ENCODE data around the gene MVB12B. TPM values are rescaled to one million over a fixed set of nuclear protein-coding genes. Genes with fewer than 3 reads are reported as not detected.

The MVB12B gene
- polyA plus RNA-seq, 1 donor, result 16.5 TPM

DNA sequence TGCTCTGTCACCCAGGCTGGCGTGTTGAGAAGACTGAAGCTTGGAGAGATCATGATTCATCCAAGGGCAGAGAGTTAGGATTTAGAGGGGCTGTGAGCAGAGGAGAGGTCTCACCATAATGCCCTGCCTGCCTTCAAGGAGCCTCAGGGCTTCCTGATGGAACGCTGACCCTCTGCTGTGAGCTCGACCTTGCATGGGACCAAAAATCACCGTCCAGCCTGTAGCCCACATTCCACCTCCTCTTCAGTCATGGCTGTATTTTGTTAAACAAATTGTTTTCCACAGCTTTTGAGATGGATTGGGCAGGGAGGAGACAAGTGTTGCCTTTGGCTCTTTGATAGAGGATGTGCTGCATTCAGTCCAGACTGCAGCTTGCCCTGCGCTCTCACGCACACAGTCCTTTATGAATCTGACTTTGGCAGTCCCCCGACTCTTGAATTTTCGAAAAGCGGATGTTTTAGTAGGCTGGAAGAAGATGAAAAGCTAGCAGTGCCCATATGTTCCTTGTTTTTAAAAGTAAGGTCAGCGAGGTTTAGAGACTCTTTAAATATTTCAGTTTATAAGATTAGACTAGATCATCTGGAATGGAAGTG lies 79.5 kb downstream of the MVB12B start:
- no peak for DNase-seq (ENCODE audit: low read depth)

DNA sequence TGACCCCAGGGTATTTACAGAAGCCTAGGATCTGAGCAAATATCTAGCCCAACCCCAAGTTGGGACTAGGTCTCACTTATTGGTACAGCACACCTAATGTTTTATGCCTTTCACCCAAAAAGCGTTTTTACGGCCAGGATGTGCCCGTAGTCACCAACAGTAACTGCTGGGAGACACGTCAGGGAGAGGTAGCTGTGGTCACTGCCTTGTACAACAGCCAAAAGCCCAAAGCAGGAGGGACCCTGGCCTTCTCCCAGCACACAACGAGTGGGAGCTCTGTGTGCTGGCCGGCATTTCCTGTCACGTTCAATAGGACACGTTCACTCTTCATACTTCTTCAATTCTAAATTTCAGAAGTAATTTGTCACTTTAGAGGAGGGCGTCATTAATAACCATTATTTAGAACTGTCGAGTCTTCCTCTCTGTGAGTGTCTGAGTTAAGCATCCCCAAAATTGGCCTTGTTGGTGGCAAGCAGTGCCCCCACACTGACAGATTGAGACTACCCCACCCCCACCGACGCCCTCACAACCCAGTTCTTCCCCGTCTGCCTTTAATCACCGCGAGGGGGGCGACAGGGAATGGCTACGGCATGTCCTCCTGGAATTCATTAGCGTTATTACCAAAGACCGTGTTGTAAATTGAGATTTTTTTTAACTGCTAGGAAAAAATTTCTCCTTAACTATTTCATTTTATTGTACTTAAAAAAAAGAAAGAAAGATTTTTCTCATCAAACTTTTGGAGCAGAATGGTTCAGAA lies 80.7 kb downstream of the MVB12B start:
- DNase-seq (ENCODE audit: low read depth), result no peak

DNA sequence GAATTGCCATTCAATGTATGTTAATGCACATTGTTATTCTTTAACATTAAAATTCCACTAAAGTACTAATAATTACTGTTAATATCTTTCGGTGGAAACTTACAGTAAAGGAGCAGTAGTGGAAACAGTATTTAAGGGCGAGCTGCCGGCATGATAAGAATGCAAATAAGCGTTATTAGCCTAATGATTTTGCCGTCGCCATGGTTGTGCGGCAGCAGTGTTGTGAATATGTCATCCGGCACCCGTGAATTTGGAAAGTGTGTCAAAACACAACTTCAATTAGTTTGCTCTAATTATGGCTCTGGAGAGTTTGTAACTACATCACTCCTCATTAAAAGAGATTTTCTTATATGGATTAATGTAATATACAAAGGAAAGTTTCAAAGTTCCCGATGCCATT lies 81.4 kb downstream of the MVB12B start:
- DNase-seq (ENCODE audit: low read depth), result no peak

DNA sequence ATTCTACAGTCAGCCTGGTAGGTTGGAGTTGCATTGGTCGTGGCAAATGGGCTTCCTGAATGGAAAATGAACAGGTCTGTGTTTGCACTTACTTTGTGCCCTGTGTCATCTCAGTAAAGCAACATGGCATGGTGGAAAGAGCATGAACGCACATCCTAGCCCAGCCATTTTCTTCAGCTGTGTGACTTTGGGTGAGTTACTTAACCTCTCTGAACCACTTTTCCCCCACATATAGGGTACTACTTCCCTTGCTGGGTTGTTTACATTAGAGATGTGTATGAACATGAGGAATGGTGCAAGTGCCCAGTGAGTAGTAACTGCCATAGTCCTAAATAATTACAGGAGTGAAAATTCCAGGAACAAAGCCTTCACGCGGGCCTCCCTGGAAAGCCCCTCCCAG lies 83.6 kb downstream of the MVB12B start:
- DNase-seq (ENCODE audit: low read depth), result no peak

DNA sequence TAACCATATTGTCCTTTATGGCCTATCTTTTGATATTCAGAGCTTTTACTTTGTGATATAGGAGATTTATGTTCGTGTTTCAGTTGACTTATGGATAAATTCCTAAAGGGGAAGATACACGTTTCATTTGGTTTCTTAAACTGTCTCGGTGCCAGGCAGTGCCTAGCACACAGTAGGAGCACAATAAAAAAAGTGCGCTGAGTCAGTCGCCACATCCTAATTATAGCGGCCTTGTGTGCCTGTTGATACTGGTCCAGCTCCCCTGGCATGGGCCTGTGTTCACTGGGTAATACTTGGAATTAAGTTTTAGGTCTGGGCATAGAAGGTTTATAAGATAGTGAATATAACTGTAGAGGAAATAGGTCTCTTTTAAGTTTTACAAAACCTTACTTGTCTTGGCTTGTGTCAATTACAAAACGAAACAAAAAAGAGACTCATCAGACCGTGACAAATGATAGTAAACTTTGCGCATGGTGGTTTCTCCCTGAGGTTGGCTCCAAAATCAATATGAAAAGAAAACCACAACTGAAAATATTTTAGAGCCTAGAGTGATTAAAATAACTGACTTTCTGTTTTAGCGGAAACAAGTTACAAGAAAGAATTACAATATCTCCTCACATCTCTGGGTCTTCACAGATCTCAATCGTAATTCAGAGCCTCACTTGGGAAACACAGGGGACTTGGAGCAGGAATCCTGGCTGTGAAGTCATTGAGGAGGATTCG lies 84.8 kb downstream of the MVB12B start:
- DNase-seq (ENCODE audit: low read depth), result no peak

DNA sequence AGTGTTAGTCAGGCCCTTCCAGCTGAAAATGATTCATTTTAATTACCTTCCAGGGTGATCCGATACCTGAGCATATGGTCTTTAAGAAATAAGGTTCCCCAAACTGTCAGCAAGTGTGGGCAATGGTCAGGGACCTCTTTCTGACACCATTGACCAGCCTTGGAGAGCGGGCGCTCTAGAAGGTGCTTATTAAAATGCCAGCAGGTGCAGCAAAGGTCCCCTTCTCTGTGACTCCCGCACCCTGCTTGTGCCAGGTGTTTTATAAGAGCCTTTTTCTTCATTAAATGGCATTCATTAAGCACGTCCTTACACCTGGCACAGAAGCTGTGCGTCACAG lies 85.3 kb downstream of the MVB12B start:
- no peak for DNase-seq (ENCODE audit: low read depth)

DNA sequence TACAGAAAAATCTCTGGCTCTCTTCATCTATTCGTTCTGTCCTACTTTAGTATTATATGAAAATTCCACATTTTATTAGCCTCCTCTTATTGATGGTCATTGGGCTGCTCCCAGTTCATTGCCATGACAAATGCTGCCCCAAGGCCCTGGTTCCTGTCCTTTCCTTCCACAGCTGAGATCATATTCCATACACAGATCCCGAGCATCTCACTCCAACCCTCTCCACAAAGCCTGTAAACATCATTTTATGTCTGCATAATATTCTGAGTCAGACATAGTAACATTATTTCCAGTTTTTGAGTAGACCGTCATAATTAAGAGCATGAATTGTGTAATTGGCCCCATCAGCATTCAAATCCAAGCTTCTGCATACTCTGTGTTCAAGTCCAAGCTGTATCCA lies 86.3 kb downstream of the MVB12B start:
- DNase-seq (ENCODE audit: low read depth), result no peak

DNA sequence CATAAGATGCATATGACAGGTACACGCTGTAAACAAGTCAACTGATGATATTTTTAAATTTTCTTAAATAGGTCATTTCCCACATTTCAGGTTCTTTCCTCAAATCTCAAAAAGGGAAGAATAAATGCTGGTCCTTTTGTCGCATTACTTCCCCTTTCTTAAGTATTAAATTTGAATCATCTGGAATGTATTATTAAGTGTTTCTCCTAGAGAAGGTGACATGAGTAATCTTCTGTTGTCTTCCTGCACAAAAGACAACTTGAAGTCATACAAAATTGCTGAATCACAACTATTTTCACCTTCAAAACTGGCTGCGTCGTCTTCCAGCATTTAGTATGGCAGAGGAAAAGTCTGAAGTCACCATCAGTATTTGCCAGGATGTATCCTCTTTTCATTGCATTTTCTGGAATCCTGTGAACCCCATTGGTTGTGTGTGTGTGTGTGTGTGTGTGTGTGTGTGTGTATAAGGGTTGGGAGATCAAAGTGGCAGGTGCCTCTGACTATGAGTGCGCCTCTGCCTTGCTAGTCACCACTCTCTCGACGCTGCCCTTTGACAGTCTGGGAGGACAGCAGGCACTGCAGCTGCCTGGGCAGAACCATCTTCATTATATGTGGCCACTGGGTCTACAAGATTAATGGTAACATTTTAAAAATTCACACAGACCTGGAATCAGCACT lies 86.9 kb downstream of the MVB12B start:
- no peak for DNase-seq (ENCODE audit: low read depth)

DNA sequence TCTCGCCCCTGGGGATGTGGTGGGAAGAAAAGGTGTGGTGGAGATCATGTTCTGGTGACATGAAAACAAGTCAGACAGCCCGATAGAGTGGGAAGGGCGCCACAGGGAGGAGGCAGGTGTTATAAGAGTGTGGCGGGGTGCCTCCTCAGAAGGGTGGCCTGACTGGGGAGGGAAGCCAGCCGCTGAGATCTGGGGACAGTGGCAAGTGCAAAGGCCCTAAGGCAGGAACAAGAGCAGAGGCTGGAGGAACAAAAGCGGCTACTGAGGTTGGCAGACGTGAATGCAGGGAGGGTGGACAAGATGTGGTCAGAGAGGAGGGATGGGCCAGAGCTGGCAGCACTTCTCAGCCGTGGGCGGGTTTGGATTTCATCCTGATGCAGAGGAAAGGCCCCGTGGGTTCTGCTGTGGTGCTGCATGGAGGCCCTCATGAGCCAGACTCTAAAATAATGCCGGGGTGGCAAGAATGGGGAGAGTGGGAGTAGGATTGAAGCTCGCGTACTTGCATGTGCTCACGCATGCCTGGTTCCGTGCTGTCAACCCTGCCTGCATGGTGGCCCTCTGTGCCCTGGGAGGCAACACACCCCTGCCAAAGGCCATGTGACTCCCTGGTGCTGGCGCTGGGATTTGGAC lies 89.2 kb downstream of the MVB12B start:
- DNase-seq (ENCODE audit: low read depth), result no peak

DNA sequence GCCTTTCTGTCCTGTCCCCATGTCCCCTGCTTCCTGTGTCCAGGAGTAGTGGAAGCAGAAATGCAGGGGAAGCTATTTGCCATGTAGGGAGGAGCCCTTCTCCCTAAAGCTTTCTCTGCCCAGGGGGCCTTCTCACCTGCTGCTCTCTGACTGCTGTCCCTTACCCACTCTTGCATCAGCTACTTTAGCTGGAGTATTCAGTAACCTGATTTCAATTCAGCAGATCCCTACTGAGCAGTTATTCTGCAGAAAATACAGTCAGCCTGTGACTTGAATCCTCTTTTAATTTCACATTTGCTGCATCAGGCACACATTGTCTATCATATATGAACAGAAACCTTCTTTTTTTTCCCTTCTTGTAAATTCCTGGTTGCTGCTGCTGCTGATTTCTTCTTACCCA lies 90.4 kb downstream of the MVB12B start:
- DNase-seq (ENCODE audit: low read depth), result no peak

DNA sequence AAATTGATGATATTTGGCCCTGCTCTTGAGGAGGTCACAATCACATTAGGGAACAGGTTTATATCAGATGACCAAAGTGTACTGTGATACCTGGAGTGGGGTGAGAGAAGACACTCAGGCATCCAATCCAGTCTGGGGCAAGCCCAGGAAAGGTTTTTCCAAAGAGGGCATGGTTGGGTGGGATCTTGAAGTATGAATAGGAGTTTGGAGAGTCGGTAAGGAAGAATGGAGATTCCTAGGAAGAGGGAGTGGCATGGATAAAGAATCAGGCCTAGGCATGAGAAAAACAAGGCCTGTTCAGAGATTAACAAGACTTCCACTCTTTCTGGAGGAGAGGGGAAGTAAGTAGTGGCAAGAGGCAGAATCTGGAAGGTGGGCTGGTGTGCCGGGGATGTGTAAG lies 91.1 kb downstream of the MVB12B start:
- DNase-seq (ENCODE audit: low read depth), result no peak

DNA sequence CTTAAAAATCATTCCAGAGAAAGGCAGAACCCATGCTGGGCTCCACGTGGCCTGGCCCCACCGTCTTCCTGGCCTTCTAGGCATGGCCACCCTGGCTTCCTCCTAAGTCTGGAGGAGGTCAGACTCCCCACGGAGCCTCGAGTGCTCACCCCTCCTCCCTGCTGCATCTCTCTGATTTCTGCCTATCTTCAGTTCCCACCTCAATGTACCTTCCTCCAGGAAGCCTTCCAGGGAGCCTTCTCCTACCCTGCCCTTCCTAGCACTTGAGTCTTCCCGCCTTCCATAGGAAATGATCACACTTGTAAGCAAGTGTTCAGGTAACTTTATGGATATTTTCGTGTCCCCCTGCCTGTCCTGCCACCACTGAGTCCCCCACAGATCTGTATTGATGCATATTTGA lies 92.0 kb downstream of the MVB12B start:
- DNase-seq (ENCODE audit: low read depth), result no peak

DNA sequence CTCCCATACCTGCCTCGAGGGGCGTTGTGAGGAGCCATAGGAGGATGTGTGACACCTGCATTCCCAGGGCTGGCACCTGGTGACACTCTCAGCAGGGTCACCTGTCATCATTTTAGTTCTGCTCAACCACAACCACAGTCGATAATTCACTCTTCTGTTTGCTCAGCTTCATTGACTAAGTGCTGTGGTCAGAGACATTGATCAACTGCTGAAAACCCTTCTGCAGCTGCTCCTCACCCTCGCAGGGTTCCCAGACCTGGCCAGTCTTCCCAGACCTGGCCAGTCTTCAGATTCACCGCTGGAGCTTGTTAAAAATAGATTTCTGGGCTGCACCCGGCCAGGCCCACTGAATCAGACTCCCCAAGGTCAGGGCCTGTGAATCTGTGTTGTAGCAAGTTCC lies 92.8 kb downstream of the MVB12B start:
- DNase-seq (ENCODE audit: low read depth), result no peak

DNA sequence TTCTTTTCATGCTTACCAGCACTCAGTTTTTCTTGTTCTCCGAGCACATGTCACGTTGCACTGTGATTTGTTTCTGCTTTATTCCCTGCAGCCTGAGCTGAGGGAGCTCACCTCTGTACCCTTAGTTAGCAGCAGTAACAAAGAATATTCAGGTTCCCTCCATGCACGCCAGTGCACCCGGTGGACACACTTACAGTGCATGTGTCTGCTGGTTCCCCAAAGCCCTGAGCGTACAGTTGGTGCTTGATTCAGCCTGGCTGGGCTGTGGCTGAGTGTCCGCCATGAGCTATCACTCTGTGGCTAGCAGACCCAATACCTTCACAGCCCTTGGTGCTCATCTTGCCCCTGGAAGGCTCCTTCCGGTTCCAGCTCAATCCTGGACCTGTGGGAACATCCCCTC lies 93.5 kb downstream of the MVB12B start:
- DNase-seq (ENCODE audit: low read depth), result no peak

DNA sequence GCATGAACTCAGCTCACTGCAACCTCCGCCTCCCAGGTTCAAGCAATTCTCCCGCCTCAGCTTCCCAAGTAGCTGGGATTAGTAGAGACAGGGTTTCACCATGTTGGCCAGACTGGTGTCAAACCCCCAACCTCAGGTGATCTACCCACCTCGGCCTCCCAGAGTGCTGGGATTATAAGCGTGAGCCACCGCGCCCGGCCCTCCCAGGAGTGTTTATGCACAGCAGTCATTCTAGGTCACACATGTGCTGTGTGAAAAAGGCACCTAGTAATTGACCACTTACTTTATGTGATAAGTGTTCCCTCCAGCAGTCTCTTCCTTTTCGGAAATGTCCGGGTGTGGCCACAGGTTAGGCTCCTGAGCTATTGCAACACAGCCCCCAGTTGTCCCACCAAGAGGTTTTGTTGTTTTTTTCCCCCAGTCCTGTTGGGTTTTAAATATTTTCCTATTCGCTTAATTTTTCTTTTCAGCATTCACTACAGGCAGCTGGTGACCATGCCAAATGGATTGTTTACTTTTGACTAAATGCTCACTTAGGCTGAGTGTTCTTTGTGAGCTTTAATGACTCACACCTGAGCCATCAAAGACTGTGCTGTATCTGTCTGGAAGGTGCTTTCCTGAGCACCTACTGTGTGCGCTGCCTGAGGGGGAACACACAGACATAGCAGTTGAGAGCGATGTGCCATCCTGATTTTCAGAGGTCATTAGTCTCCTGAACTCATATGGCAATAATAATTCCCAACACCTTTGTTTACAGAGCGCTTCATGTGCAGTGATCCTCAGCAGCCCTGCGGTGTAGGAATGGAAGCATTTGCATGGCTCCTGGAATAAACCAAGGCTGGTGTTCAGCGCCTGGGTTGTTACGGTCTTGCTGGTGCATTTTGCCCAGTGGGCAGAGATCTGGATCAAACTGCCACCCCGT lies 94.3 kb downstream of the MVB12B start:
- no peak for DNase-seq (ENCODE audit: low read depth)

DNA sequence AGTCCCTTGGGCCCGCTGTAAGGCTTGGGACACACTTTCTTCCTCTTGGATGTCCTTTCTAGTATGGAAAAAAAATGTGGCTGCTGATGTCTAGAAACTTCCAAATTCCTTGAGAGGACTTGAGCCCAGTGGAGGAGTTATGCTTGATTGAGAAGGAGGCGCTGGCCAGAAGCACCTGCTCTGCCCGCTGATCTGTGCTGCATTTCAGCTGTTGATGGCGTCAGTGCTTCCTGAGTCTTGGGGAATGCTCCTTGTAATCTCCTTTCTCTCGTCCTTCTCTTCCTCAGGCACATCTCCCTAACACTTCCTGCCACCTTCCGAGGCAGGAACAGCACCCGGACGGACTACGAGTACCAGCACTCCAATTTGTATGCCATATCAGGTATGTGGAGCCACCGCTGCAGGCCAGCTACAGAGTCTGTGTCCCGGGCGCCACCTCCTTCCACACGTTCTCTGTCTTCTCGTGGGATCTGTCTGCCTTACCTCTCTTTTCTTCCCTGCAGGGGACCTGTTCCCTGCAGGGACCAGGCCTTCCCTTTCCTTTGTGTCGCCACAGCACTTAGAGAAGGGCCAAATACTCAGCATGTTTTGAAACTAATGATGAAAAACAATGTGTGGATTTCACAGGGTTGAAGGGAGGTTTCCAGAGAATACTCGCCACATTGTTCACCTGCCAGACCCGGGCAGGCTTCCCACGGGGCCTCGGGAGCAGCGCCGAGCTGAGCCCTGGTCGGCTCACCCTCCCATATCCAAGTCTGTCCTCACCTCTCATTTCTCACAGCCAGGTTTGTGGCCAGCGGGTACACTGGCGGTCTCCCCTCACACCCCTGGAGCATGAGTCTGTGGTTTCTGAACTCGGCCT lies 95.2 kb downstream of the MVB12B start:
- no peak for DNase-seq (ENCODE audit: low read depth)

DNA sequence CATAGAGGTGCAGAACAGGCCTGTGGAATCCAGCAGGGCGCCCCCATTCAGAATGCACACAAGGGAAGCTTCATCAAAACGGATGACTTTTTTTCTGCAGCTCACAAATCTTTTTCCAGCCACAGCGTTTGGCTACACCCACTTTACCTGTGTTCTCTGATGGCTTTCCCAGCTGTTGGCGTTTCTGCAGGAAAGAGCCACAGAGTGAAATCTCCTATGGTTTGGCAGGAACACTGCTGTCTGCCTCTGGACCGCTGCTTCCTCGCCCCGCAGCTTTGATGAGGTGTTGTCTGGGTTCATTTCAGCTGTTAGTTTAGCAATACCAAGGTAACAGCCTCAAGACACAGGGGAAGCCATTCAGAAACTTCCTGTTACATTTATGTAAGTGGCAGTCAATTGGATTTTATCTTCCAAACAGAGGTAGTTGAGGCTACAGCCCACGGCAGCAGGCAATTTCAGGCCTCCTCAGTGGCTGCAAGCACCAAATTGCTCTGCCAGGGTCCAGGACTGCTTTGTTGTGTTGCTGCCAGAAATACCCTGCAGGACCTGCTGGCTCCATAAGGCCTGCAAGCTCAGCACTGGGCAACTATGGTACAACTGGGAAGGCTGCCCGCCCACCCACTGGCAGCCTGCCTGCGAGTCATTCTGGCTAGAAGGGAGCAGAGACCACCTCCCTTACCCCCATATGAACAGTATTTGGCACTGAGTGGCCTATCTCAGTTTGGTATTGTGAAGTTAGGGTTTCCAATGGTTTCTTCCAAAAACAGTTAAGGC lies 96.7 kb downstream of the MVB12B start:
- DNase-seq (ENCODE audit: low read depth), result no peak

DNA sequence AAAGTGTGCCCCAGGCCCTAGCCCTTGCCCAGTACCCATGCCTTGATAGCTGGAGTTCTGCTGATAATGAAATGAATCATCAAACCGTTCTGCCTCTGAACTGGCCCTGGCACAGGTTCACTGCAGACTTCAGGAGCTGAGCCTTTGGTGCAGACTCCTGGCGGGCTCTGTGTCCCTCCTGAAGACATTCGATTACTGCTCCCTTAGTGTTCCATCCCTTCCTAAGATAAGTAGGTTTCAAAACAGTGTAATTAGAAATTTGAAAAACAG lies 97.2 kb downstream of the MVB12B start:
- DNase-seq (ENCODE audit: low read depth), result no peak

DNA sequence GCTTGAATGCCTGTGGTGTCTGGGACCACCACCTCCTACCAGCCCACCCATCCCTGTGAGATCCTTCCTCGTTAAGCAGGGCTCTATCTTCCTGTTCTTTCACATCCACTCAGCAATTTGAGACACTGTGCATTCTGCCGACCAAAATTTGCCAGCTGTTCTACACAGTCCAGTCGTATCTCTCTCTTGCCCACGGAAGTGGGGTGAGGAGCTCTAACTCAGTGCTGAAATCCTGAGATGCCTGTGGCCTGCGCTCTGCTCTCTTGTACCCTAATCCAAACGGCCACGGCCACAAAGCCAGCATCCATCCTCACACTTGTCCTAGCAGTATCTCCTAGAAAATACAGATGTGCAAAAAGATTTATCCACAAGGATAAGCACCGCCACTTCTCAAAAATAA lies 97.9 kb downstream of the MVB12B start:
- DNase-seq (ENCODE audit: low read depth), result no peak
